ENCODE measurements around the gene ASAP2.

The ASAP2 gene

DNA sequence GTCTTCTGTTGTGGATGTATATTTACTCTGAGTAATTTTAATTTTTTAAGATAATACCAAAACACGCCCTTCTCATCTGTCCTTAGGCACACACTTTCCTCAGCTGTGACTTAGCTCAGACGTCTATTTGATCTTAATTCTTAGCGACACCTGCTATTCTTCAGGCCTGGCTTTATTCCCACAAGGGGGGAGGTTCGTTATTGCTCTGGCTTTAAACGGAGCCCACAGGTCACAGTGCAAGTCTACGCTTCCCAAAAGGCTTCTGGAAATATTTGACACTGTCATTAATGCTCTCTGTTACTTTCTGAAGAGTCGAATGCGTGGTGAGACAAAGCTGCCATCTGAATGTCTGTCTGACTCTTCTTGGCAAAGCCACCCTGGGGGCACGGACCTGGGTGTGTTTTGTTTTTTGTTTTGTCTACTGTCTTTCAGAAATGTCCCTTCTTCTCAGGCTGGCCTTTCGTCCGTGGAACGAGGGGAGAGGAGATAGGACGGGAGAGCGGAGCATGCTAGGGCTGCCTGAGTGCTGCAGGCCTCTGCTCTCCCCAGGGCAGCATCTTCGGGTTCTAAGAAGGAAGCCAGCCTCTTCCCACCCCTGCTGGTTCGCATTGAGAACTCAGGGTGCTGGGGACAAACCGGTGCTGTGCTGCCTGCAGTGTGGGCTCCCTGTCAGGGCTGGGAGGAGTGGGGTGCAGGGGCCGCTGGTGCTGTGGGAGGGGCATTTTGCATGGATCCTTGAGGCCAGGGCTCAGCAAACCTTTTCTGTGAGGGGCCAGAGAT, 61.9 kb downstream of the ASAP2 start:
- no peak for DNase-seq (ENCODE audit: low read depth, low spot score)
- H3K27ac ChIP-seq, result no peak overlapping the region

DNA sequence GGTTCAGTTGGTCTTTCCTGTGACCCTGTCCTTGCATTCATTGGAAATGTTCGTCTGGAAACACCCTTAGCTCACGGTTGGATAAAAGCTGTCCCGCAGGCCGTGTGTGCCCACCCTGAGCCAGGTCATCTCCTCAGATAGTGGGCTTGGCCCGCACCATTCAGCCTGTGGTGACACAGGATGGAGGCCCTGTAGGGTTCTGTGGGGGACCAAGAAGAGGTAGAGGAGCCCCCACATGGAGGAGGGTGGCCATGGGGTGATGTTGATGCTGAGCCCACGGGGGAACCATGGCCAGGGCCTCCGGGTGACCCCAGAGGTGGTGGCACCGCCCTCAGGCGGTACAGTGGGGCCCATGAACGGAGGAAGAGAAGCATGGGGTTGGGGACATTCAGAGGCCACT, 62.7 kb downstream of the ASAP2 start:
- H3K27ac ChIP-seq, result no peak overlapping the region

DNA sequence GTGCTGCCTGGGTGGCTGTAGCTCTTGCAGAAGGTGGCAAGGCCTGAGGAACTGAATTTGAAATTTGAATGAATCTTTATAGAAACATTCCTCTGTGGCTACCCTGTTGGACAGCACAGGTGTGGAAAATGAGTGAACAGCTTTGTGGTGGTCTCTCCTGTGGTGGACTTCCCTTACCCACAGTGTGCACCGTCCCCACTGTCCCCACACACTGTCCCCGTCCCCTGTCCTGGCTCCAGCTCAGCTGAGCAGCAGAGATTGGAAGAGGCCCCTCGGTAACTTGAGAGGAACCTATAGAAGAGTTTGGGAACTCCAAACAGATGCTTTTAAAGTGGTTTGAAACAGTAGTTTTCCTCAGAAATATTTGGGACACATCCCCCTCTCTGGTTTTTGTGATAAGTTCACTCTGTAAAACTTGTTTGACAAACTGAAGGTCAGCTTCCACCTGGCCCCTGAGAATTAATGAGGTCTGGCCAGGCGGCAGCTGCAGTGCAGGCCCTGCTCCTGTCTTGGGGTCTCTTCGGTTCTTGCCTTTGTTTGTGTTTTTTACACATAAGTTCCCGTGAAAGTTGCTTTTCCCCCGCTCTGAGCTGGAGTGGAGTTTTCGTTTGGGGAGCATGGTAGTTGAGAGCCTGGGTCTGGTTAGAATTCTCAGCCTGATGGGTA, 63.2 kb downstream of the ASAP2 start:
- DNase-seq (ENCODE audit: low read depth, low spot score), result no peak
- no peak overlapping the region for H3K27ac ChIP-seq

More for the DNA sequence above, 62.7 kb downstream of the ASAP2 start:
- DNase-seq (ENCODE audit: low read depth, low spot score), result no peak

DNA sequence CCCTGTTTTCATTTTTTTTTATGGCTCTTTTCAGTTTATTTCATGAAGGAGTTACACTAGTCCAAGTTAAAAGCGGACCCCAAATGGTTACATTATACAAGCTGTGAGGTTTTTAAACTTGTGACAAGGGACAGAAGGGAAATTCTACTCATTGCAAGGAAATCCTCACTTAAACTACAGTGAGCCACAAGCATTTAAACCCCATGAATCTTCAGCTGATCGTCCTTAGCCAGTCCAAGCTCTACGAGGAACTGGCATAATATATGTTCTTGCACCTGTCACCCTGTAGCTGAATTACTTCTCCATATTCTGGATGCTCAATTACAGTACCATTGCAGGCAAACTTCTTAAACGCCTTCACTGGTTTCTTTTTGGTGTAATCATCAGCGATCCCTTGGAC, 64.5 kb downstream of the ASAP2 start:
- H3K27ac ChIP-seq, result no peak overlapping the region
- no peak for DNase-seq (ENCODE audit: low read depth, low spot score)

DNA sequence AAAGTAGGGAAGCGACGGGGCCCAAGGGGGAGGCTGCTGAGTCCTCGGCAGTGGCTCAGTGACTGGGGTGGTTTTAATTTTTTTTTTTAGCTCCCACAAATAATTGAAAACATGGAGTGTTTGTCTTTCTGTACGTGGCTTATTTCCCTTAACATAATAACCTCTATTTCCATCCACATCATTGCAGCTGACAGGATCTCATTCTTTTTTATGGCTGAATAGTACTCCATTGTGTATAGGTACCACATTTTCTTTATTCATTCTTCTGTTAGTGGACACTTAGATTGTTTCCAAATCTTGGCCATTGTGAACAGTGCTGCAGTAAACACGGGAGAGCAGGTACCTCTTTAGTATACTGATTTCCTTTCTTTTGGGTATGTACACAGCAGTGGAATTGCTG, 65.1 kb downstream of the ASAP2 start:
- no peak for DNase-seq (ENCODE audit: low read depth, low spot score)
- no peak overlapping the region for H3K27ac ChIP-seq

DNA sequence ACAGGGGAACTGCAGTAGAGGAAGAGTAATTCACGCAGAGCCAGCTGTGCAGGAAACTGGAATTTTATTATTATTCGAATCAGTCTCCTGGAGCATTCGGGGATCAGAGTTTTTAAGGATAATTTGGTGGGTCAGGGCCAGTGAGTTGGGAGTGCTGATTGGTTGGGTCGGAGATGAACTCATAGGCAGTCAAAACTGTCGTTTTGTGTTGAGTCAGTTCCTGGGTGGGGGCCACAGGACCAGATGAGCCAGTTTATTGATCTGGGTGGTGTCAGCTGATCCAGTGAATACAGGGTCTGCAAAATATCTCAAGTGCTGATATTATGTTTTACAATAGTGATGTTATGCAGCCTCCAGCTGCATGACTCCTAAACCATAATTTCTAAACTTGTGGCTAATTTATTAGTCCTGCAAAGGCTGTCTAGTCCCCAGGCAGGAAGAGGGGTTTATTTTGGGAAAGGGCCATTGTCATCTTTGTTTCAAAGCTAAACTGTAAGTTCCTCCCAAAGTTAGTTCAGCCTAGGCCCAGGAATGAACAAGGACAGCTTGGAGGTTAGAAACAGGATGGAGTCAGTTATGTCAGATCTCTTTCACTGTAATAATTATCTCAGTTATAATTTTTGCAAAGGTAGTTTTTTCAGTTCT, 67.0 kb downstream of the ASAP2 start:
- H3K27ac ChIP-seq, result peak overlapping the region; percentile 61
- DNase-seq (ENCODE audit: low read depth, low spot score), result no peak

DNA sequence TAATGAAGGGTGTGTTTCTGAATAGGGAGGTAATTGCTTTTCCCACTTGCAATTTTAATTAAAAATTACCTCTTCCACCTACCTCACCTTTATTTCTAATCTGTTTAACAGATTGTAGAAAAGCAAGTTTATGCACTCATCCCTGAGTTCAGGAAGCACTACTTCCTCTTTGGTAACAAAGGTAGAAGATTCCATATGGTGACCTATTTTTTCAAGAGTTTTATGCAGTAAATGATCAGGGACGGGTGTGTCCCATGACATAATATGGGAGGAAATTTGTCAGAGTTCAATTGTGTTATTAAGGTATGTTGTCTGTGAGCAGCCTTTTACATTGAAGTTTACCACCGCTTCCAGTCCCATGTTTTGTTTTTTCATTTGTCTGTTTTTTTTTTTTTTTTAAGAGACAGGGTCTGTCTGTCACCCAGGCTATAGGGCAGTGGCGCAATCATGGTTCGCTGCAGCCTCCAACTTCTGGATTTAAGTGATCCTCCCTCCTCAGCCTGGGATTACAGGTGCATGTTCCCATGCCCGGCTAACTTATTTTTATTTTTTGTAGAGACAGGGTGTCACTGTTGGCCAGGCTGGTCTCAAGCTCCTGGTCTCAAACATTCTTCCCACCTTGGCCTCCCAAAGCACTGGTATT, 68.2 kb downstream of the ASAP2 start:
- H3K27ac ChIP-seq, result peak overlapping the region; percentile 61
- no peak for DNase-seq (ENCODE audit: low read depth, low spot score)

DNA sequence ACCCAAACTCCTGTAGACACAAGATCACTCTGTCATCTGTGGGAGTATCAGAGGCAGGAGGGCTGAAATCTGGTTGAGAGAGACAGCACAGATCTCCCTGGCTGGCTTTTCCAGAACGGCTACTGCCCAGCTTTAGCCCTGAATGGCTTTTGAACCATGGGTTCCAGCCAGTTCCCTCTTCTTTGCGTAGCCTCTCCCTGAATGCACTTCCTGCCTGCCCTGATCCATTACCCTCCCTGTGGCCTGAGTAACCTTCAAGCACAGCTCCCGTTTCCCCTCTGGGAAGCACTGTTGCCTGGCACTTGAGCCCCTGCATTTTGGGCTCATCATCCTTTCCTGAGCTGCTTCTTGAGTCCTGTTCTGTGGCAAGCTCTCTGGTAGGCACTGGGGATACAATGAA, 68.8 kb downstream of the ASAP2 start:
- peak overlapping the region; percentile 61 for H3K27ac ChIP-seq

DNA sequence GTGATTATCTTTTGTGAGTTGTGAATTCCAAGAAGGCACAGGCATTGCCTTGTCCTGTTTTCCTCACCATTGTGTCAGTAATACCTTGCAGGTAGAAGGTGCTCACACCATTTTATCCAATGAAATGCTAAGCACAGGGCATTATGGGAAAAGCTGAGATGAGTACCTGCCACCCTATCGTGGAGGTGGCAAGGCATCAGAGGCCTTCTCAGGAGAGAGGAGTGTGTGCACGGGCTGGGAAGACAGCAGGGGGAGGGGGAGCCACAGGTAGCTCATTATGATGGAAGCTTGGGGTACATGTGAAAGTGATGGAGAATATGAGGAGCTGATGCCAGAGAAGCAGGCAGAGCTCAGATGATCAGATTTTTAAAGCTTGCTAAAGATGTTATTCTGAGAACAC, 69.5 kb downstream of the ASAP2 start:
- H3K27ac ChIP-seq, result no peak overlapping the region

More for the DNA sequence above, 68.8 kb downstream of the ASAP2 start:
- no peak for DNase-seq (ENCODE audit: low read depth, low spot score)

DNA sequence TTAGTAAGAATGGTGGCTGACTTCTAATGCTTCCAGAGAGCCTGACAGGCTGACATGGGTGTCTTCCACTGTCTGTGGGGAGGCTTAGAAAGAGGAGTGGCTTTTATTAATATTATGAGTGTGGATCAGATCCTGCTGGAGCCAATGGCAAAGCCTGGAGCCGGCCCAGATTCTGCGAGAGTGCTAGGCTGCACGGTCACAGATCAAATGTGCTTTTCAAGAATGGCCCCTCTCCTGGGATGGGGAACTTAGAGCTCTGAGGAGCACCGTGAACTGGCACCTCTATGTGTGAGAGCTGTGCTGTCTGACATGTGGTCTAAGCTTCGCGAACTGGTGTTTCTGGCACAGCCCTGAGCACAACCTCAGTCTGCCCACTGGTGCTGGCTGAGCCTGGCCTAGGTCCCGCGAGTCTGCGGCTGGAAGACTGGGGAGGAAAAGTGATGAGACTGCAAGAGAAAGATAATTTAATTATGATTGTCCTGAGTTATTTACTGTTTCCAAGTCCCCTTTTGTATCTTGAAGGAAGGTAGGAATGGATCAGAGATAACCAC, 70.4 kb downstream of the ASAP2 start:
- H3K27ac ChIP-seq, result no peak overlapping the region
- no peak for DNase-seq (ENCODE audit: low read depth, low spot score)

More for the DNA sequence above, 69.5 kb downstream of the ASAP2 start:
- DNase-seq (ENCODE audit: low read depth, low spot score), result no peak

DNA sequence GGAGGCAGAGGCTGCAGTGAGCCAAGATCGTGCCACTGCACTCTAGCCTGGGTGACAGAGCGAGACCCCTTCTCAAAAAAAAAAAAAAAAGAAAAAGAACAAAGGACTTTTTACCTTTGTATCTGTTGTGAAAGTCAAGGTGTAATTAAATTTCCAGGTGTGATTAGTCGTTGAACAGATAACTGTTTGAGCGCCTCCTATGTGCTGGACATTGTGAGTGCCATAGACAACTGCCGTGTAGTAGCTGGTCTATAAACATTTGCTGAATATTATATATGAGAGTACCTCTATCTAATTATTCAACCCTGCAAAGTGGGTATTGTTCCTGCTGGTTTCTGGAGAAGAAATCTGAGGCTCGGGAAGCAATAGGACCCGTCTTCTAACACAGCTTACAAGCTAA, 71.8 kb downstream of the ASAP2 start:
- no peak for DNase-seq (ENCODE audit: low read depth, low spot score)
- H3K27ac ChIP-seq, result no peak overlapping the region

DNA sequence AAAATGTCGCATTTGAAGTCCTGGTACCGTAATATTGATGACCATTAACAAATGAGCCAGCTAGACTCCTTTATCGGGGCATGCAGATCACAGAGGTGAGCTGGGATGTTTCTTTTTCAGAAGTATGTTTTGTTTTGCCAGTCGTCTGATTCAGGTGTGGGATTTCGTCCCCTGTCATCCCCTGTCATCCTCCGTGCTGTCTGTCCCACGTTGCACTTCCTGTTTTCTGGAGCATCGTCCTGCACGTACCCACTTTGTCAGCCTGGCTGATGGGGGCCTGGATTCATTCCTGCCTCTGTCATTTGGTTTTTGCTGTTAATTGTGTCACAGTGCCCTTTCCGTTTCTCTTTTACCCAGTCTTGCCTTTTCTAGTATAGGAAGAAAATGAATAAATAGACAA, 72.8 kb downstream of the ASAP2 start:
- DNase-seq (ENCODE audit: low read depth, low spot score), result no peak
- no peak overlapping the region for H3K27ac ChIP-seq

DNA sequence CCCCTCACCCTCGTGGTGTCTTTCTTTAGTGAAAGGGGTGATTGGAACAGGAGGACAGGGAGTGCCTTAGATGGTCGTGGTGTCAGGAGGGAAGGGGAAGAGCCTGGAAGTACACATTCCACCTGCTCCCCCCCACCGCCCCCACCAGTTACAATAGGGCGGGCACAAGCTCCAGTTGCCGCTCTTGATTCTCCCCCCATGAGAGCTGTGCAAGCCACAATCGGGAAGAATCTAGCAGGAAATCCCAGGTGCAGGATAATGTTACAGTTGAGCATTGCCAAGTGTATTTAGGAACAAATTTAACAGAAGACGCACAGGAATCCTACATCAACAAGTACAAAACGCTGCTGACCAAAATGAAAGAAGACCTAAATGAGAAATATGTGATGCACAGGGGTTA, 73.6 kb downstream of the ASAP2 start:
- H3K27ac ChIP-seq, result no peak overlapping the region
- no peak for DNase-seq (ENCODE audit: low read depth, low spot score)

DNA sequence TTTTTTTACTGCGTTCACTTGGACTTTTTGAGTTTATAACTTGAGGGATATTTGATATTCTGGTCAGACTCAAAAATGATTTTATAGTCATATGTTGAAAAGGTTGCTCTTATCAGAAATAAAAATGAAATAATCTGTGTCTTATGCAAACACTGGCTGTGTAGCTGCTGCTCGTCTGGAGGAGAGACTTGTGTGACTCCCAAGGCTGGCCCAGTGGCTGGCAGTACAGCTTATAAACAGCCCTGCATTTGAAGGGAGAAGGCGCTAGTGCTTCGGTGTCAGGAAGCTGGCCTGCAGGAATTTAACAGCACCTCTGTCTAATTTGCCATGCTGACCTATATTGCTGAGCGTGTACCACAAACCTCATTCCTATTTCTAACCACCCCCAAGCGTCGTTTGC, 74.5 kb downstream of the ASAP2 start:
- no peak for DNase-seq (ENCODE audit: low read depth, low spot score)
- H3K27ac ChIP-seq, result no peak overlapping the region

DNA sequence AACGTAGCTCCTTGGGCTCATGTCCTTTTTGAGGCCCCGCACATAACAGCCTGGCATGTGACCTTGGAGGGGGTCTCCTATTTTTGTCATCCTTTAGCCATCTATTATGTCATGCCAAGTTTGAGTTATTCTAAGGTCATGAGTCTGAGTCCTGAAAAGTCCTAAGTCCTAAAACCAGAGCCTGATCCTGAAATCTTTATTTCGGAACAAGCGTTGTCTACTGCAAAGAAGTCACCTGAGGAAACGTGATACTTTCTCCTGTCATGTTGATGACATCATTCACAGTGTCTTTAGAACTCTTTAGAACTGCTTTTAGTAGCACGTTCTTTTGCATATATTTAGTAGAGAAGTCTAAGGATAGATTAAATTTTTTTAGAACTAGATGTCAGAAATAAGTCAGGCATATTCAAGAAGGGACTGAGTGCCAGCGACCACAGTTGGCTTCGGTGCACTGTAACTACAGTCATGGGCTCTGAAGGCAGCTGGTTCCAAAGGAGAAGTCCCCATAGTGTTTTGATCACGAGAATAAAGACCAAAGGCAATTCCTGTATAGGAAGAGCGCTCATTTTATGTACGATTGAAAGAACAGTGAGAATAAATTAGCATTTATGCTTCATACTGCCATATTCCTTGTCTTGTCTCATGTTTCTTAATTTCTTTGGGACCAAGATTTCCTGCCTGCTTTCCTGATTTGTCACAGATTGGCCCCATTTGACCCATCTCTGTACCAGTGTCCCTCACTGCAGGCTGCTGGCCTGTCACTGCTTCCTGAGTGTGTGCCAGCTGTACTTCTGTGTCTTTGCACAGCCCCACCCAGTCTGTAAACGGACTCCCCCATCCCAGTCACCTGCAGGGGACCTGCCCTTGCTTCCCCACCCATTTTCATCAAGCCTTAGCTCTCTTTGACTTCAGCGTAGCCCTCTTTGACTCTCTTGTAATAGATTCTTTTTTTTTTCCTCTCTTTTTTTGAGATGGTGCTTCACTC, 75.8 kb downstream of the ASAP2 start:
- no peak for DNase-seq (ENCODE audit: low read depth, low spot score)
- peak overlapping the region; percentile 100 for H3K27ac ChIP-seq

DNA sequence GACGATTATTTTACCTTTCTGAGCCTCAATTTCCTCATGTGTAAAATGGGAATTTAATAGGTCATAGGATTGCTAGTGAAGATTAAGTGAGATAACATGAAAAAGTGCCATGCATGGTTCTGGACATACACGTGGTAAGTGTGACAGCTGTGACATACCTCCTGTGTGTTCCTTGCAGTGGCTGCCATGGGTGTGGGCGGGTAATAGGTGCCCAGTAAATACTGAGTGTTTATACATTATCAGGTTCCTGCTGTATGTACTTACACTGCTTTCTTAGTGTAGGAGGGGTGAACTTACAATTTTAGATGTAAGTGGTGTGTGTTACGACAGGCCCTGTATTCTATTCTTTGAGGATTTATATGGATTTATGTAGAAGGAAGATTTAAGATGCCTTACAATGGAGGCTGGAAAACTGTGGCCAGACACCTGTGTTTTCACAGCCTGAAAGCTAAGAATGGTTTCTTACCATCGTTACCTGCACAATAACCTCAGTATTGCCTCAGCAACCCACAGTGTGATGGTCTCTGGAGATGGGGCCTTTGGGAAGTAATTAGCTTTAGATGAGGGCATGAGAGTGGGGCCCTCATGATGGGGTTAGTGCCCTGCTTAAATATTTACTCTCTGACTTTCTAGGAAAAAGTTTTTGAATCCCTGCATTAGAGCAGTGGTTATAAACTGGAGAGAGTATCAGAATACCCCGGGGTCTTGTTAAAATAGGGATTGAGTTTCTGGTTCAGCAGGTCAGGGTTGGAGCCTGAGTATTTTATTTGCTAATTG, 78.1 kb downstream of the ASAP2 start:
- DNase-seq (ENCODE audit: low read depth, low spot score), result no peak
- H3K27ac ChIP-seq, result peak overlapping the region; percentile 100

DNA sequence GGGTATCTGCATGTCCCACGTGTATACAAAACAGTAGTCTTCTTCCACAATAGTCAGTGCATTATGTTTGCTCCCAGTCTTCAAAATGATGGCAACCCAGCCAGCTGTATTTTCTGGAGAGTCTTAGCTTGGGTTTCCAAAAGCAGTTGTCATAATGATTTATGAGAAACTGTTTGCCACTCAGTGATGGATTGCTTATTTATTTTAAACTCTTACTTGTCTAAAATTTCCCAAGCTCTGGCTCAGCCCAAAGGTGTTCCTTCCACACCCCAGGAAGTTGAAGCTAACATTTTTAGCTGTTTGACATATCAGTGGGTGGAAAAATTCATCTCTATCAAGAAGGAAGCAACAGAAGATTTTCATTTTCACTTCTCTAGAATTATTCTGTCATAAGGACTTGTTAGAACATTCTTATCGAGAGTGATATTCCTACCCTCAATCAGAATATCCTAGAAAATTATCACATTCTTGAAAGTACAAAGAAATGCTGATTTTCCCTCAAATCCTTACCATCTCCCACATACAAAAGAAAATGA, 78.8 kb downstream of the ASAP2 start:
- no peak for DNase-seq (ENCODE audit: low read depth, low spot score)
- H3K27ac ChIP-seq, result peak overlapping the region; percentile 100

DNA sequence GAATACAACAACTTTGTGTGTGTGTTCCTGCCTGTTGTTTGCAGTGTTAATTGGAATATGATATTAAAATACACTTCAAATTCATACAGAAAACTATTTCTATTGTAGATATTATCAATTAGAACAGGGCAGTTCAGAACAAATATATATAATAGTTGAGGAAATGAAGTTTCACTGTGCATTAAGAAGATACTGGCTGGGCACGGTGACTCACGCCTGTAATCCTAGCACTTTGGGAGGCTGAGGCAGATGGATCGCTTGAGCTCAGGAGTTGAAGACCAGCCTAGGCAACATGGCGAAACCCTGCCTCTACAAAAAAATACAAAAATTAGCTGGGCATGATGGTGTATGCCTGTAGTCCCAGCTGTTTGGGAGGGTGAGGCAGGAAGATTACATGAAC, 79.3 kb downstream of the ASAP2 start:
- peak overlapping the region; percentile 100 for H3K27ac ChIP-seq

More for the DNA sequence above, 79.3 kb downstream of the ASAP2 start:
- DNase-seq (ENCODE audit: low read depth, low spot score), result no peak

Measured in epithelial cell of prostate (primary cell).